SK-N-SH treated with all-trans-retinoic acid at 6 μM for 48 hours (cell line): ENCODE results near the gene RPUSD3.

Experiments used
- ATAC-seq: fragments of 200-7000 bp; cut with Tn5 transposase; 3 replicates; pipeline ENCODE4 v1.9.1; 2020; ENCODE audit warnings: mild to moderate bottlenecking, moderate library complexity
- ARNTL ChIP-seq: fragments of 450-650 bp; formaldehyde crosslinking; IDR thresholded peaks from 2 replicates; pipeline ENCODE4 v1.5.0; 2020; ENCODE audit warnings: low read depth, mild to moderate bottlenecking, moderate library complexity, borderline replicate concordance
- BACH2 ChIP-seq: fragments of 250-450 bp; sonication (Bioruptor Pico); IDR thresholded peaks from 2 replicates; pipeline ENCODE4 v1.9.0; 2021; ENCODE audit warnings: mild to moderate bottlenecking, borderline replicate concordance
- ESRRG ChIP-seq: fragments of 250-450 bp; sonication (Bioruptor Pico); IDR thresholded peaks from 2 replicates; pipeline ENCODE4 v1.6.1; 2021; ENCODE audit warnings: mild to moderate bottlenecking
- GLIS3 ChIP-seq: fragments of 250-450 bp; sonication (Bioruptor Pico); IDR thresholded peaks from 2 replicates; pipeline ENCODE4 v1.5.0; 2020; ENCODE audit warnings: mild to moderate bottlenecking, moderate library complexity
- ISL1 ChIP-seq: fragments of 250-450 bp; sonication (Bioruptor Pico); IDR thresholded peaks from 2 replicates; pipeline ENCODE4 v2.1.2; 2022; ENCODE audit warnings: mild to moderate bottlenecking, moderate library complexity
- OSR1 ChIP-seq: fragments of 250-450 bp; sonication (Bioruptor Pico); IDR thresholded peaks from 2 replicates; pipeline ENCODE4 v1.8.0; 2022; ENCODE audit warnings: moderate library complexity, mild to moderate bottlenecking, inconsistent platforms
- PPARA ChIP-seq: fragments of 250-450 bp; sonication (Bioruptor Pico); IDR thresholded peaks from 2 replicates; pipeline ENCODE4 v1.5.0; 2020; ENCODE audit warnings: mild to moderate bottlenecking, borderline replicate concordance
- RARB ChIP-seq: fragments of 250-450 bp; sonication (Bioruptor Pico); IDR thresholded peaks from 2 replicates; pipeline ENCODE4 v1.8.0; 2021; ENCODE audit warnings: mild to moderate bottlenecking, moderate library complexity
- SNAI2 ChIP-seq: fragments of 250-450 bp; sonication (Bioruptor Pico); IDR thresholded peaks from 2 replicates; pipeline ENCODE4 v1.5.0; 2020; ENCODE audit warnings: mild to moderate bottlenecking, moderate library complexity
- TCF4 ChIP-seq: fragments of 250-450 bp; sonication (Bioruptor Pico); IDR thresholded peaks from 2 replicates; pipeline ENCODE4 v1.8.0; 2021; ENCODE audit warnings: mild to moderate bottlenecking, moderate library complexity, borderline replicate concordance
- TOX ChIP-seq: fragments of 250-450 bp; sonication (Bioruptor Pico); IDR thresholded peaks from 2 replicates; pipeline ENCODE4 v1.8.0; 2021; ENCODE audit warnings: mild to moderate bottlenecking, moderate library complexity, borderline replicate concordance
- ZC3H10 ChIP-seq: fragments of 250-450 bp; sonication (Bioruptor Pico); IDR thresholded peaks from 2 replicates; pipeline ENCODE4 v1.5.1; 2021; ENCODE audit warnings: mild to moderate bottlenecking, moderate library complexity
- ZFP3 ChIP-seq: fragments of 250-450 bp; sonication (Bioruptor Pico); IDR thresholded peaks from 2 replicates; pipeline ENCODE4 v1.5.0; 2020; ENCODE audit warnings: mild to moderate bottlenecking, moderate library complexity
- ZFP30 ChIP-seq: fragments of 450-650 bp; formaldehyde crosslinking; IDR thresholded peaks from 2 replicates; pipeline ENCODE4 v1.5.0; 2022; ENCODE audit warnings: mild to moderate bottlenecking, moderate library complexity
- ZNF565 ChIP-seq: fragments of 450-650 bp; formaldehyde crosslinking; conservative IDR thresholded peaks from 2 replicates; pipeline ENCODE4 v1.5.0; 2020; ENCODE audit warnings: low read depth, mild to moderate bottlenecking, moderate library complexity
- ZNF70 ChIP-seq: fragments of 450-650 bp; formaldehyde crosslinking; IDR thresholded peaks from 2 replicates; pipeline ENCODE4 v1.5.0; 2020; ENCODE audit warnings: mild to moderate bottlenecking, moderate library complexity
- ZNF8 ChIP-seq: fragments of 450-650 bp; formaldehyde crosslinking; IDR thresholded peaks from 2 replicates; pipeline ENCODE4 v1.5.0; 2020; ENCODE audit warnings: mild to moderate bottlenecking, moderate library complexity
- TF ChIP-seq, protein P1 (sequence below): fragments of 250-450 bp; sonication (Bioruptor Pico); IDR thresholded peaks from 2 replicates; pipeline ENCODE4 v1.8.0; 2020; ENCODE audit warnings: mild to moderate bottlenecking, moderate library complexity, borderline replicate concordance
- TF ChIP-seq, protein P2 (sequence below): fragments of 250-450 bp; sonication (Bioruptor Pico); IDR thresholded peaks from 2 replicates; pipeline ENCODE4 v1.8.0; 2021; ENCODE audit warnings: low read depth, mild to moderate bottlenecking, moderate library complexity, borderline replicate concordance
- TF ChIP-seq, protein P3 (sequence below): fragments of 250-450 bp; sonication (Bioruptor Pico); IDR thresholded peaks from 2 replicates; pipeline ENCODE4 v1.5.1; 2020; ENCODE audit warnings: low read depth, mild to moderate bottlenecking, moderate library complexity
- TF ChIP-seq, protein P4 (sequence below): fragments of 250-450 bp; sonication (Bioruptor Pico); IDR thresholded peaks from 2 replicates; pipeline ENCODE4 v1.5.0; 2020; ENCODE audit warnings: mild to moderate bottlenecking, moderate library complexity
- TF ChIP-seq, protein P5 (sequence below): fragments of 250-450 bp; sonication (Bioruptor Pico); IDR thresholded peaks from 2 replicates; pipeline ENCODE4 v1.5.1; 2021; ENCODE audit warnings: mild to moderate bottlenecking, moderate library complexity

Gene RPUSD3

DNA sequence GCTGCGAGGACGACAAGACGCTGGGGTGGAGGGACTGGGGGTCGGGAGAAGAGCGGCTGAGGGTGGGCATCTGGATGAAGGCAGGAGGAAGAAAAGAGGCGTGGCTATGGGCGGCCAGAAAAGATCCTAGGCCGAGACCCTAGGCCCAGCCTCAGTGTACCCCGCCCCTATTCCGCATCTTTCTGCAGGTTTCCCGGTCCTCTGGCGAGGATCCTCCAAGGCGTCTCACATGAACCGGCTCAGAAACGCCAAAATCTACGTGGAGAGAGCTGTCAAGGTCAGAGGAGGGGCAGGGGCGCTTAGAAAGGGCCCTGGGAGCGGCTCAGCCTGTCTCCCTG is 33.4 kb downstream of the RPUSD3 start:
- ATAC-seq = no peak; the same call in 2 of the 3 replicates
- TF ChIP-seq TCF4 (CRISPR knock-in tag) (no peak), PPARA (no peak), RARB (CRISPR knock-in tag) (no peak), SNAI2 (CRISPR knock-in tag) (no peak), ARNTL (CRISPR knock-in tag) (no peak), ZC3H10 (CRISPR knock-in tag) (no peak), GLIS3 (no peak), ZNF8 (CRISPR knock-in tag) (no peak), ZFP30 (no peak), ZFP3 (CRISPR knock-in tag) (no peak)
- TF ChIP-seq, protein P1, sequence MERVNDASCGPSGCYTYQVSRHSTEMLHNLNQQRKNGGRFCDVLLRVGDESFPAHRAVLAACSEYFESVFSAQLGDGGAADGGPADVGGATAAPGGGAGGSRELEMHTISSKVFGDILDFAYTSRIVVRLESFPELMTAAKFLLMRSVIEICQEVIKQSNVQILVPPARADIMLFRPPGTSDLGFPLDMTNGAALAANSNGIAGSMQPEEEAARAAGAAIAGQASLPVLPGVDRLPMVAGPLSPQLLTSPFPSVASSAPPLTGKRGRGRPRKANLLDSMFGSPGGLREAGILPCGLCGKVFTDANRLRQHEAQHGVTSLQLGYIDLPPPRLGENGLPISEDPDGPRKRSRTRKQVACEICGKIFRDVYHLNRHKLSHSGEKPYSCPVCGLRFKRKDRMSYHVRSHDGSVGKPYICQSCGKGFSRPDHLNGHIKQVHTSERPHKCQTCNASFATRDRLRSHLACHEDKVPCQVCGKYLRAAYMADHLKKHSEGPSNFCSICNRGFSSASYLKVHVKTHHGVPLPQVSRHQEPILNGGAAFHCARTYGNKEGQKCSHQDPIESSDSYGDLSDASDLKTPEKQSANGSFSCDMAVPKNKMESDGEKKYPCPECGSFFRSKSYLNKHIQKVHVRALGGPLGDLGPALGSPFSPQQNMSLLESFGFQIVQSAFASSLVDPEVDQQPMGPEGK (CRISPR knock-in tag) = no peak
- TF ChIP-seq, protein P2, sequence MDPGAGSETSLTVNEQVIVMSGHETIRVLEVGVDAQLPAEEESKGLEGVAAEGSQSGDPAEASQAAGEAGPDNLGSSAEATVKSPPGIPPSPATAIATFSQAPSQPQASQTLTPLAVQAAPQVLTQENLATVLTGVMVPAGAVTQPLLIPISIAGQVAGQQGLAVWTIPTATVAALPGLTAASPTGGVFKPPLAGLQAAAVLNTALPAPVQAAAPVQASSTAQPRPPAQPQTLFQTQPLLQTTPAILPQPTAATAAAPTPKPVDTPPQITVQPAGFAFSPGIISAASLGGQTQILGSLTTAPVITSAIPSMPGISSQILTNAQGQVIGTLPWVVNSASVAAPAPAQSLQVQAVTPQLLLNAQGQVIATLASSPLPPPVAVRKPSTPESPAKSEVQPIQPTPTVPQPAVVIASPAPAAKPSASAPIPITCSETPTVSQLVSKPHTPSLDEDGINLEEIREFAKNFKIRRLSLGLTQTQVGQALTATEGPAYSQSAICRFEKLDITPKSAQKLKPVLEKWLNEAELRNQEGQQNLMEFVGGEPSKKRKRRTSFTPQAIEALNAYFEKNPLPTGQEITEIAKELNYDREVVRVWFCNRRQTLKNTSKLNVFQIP = no peak
- TF ChIP-seq, protein P3, sequence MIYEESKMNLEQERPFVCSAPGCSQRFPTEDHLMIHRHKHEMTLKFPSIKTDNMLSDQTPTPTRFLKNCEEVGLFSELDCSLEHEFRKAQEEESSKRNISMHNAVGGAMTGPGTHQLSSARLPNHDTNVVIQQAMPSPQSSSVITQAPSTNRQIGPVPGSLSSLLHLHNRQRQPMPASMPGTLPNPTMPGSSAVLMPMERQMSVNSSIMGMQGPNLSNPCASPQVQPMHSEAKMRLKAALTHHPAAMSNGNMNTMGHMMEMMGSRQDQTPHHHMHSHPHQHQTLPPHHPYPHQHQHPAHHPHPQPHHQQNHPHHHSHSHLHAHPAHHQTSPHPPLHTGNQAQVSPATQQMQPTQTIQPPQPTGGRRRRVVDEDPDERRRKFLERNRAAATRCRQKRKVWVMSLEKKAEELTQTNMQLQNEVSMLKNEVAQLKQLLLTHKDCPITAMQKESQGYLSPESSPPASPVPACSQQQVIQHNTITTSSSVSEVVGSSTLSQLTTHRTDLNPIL = no peak

DNA sequence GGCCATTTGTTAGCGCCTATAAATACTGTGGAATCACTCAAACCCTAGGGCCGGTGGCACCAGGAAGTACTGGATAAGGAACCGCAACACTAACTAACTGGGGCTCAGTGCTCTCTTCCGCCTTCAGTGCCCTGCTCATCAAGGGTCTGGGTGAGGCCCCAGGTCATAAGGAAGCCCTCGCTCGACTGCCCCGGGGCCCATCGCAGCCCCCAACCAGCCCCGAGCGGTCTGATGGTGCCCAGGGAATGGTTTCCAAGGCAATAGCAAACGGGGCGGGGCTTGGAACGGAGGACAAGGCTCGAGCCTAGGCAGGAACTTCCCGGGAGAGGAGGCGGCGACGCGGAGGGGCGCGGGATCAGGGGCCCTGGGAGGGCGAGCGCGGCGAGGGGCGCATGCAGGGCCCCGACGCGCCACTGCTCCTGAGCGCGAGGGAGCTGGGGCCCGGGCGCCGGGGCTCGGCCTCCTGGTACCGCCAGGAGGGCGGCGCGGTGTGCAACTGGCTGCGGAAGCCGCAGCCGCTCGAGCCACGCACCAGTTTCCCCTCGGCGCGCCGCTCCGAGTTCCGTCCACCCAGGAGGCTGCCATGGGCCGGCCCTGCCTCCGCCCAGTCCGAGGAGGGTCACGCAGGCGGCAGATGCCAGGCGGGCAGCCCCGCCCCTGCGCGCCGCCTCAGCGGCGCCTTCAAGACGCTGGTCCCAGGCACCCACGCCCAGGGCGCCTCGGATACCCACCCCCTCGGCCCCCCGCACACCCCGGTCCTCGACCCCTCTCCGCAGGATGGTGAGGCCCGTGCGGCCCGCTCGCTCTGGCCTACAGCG is 34.0 kb downstream of the RPUSD3 start, which contains the start of gene TTLL3:
TSS of gene TTLL3 (plus strand) at position 648 of the 818 bp plus-strand sequence. CDS start 400 bp downstream, outside the sequence.
- peak; percentile 81 for ATAC-seq
- TF ChIP-seq OSR1 (CRISPR knock-in tag) = no peak
- TF ChIP-seq, protein P2 = no peak
- TF ChIP-seq ARNTL (CRISPR knock-in tag) = peak; percentile 10; the same call in 1 of the 2 replicates
- TF ChIP-seq ZNF70 (CRISPR knock-in tag) = 0 out of 2 replicates have a peak, but pooled peaks have one; percentile 7
- TF ChIP-seq ZC3H10 (CRISPR knock-in tag) = 0 out of 2 replicates have a peak, but pooled peaks have one; percentile 48

DNA sequence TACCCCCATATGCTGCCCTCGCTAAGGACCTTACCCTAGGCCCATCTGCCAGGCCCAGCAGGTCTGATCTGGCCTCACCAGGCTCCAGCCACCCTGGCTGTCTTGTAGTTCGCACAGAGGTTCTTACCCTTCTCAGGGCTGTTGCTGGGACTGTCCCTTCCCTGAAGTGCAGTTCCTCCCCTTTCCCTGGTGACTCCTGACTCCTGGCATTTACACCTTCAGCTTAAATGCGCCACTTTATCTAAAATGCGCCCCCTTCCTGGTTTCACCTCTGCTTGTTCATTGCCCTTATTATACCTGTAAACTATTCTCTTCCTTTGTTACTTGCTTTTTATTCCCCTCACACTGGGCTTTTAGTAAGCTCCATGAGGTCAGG is 34.6 kb downstream of the RPUSD3 start:
- TF ChIP-seq GLIS3 (no peak), PPARA (no peak), BACH2 (CRISPR knock-in tag) (no peak), ZNF565 (CRISPR knock-in tag) (no peak), ISL1 (CRISPR knock-in tag) (no peak), ZNF8 (CRISPR knock-in tag) (no peak), RARB (CRISPR knock-in tag) (no peak), ESRRG (CRISPR knock-in tag) (no peak), ARNTL (CRISPR knock-in tag) (no peak), TCF4 (CRISPR knock-in tag) (no peak), ZFP30 (no peak), TOX (CRISPR knock-in tag) (no peak)
- TF ChIP-seq, protein P2 = no peak
- TF ChIP-seq, protein P4, sequence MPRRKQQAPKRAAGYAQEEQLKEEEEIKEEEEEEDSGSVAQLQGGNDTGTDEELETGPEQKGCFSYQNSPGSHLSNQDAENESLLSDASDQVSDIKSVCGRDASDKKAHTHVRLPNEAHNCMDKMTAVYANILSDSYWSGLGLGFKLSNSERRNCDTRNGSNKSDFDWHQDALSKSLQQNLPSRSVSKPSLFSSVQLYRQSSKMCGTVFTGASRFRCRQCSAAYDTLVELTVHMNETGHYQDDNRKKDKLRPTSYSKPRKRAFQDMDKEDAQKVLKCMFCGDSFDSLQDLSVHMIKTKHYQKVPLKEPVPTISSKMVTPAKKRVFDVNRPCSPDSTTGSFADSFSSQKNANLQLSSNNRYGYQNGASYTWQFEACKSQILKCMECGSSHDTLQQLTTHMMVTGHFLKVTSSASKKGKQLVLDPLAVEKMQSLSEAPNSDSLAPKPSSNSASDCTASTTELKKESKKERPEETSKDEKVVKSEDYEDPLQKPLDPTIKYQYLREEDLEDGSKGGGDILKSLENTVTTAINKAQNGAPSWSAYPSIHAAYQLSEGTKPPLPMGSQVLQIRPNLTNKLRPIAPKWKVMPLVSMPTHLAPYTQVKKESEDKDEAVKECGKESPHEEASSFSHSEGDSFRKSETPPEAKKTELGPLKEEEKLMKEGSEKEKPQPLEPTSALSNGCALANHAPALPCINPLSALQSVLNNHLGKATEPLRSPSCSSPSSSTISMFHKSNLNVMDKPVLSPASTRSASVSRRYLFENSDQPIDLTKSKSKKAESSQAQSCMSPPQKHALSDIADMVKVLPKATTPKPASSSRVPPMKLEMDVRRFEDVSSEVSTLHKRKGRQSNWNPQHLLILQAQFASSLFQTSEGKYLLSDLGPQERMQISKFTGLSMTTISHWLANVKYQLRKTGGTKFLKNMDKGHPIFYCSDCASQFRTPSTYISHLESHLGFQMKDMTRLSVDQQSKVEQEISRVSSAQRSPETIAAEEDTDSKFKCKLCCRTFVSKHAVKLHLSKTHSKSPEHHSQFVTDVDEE (CRISPR knock-in tag) = no peak
- TF ChIP-seq, protein P5, sequence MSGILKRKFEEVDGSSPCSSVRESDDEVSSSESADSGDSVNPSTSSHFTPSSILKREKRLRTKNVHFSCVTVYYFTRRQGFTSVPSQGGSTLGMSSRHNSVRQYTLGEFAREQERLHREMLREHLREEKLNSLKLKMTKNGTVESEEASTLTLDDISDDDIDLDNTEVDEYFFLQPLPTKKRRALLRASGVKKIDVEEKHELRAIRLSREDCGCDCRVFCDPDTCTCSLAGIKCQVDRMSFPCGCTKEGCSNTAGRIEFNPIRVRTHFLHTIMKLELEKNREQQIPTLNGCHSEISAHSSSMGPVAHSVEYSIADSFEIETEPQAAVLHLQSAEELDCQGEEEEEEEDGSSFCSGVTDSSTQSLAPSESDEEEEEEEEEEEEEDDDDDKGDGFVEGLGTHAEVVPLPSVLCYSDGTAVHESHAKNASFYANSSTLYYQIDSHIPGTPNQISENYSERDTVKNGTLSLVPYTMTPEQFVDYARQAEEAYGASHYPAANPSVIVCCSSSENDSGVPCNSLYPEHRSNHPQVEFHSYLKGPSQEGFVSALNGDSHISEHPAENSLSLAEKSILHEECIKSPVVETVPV = no peak
- TF ChIP-seq, protein P1 (CRISPR knock-in tag) = no peak
- ATAC-seq = peak; percentile 13
